BLaER1 (cell line): ENCODE data around the gene TSGA10.
"Not testable (repeated sequence)": the region's sequence is repeated elsewhere in the genome, so short reads cannot be mapped to it uniquely, and the experiment has no call there.

Experiments
- H3K27ac ChIP-seq: shearing (Covaris generic); formaldehyde crosslinking; 2 replicates; pipeline ENCODE4 v1.8.1; 2022
- H3K27me3 ChIP-seq: shearing (Covaris generic); formaldehyde crosslinking; 2 replicates; pipeline ENCODE4 v1.8.1; 2022
- H3K36me3 ChIP-seq: shearing (Covaris generic); formaldehyde crosslinking; 2 replicates; pipeline ENCODE4 v1.8.1; 2022
- H3K4me1 ChIP-seq: shearing (Covaris generic); formaldehyde crosslinking; 2 replicates; pipeline ENCODE4 v1.8.1; 2022
- H3K4me2 ChIP-seq: shearing (Covaris generic); formaldehyde crosslinking; 2 replicates; pipeline ENCODE4 v1.8.1; 2022
- H3K4me3 ChIP-seq: shearing (Covaris generic); formaldehyde crosslinking; 2 replicates; pipeline ENCODE4 v1.8.1; 2022
- H3K9ac ChIP-seq: shearing (Covaris generic); formaldehyde crosslinking; 2 replicates; pipeline ENCODE4 v1.8.1; 2022
- H3K9me3 ChIP-seq: shearing (Covaris generic); formaldehyde crosslinking; 2 replicates; pipeline ENCODE4 v1.8.1; 2022
- H4K20me1 ChIP-seq: shearing (Covaris generic); formaldehyde crosslinking; 2 replicates; pipeline ENCODE4 v1.8.1; 2022
- Cebpa-rat ChIP-seq: shearing (Covaris generic); IDR thresholded peaks from 2 replicates; pipeline ENCODE4 v1.8.1; 2022

TSGA10 gene

DNA sequence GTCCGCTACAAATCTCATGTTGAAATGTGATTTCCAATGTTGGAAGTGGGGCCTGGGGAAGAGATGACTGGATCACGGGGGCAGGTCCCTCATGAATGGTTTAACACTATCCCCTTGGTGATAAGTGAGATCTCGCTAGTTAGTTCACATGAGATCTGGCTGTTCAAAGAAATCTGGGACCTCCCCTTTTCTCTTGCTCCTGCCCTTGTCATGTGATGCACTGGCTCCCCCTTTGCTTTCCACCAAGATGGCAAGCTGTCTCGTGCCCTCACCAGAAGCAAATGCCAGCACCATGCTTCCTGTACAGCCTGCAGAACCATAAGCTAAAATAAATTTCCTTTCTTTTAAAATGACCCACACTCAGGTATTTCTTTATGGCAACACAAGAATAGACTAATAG is 70.5 kb downstream of the TSGA10 start:
- no peak for TF ChIP-seq Cebpa-rat
- H3K27me3 ChIP-seq, result no peaks in the 10 kb centered on the region
- H3K9ac ChIP-seq, result no peak overlapping the region
- peaks cover 27% of the 10 kb centered on the region for H3K4me1 ChIP-seq
- no peak overlapping the region for H3K27ac ChIP-seq
- no peaks in the 10 kb centered on the region for H4K20me1 ChIP-seq
- H3K4me3 ChIP-seq, result no peak overlapping the region
- peaks cover 6% of the 10 kb centered on the region for H3K9me3 ChIP-seq
- H3K36me3 ChIP-seq, result no peaks in the 10 kb centered on the region
- H3K4me2 ChIP-seq, result no peak overlapping the region

DNA sequence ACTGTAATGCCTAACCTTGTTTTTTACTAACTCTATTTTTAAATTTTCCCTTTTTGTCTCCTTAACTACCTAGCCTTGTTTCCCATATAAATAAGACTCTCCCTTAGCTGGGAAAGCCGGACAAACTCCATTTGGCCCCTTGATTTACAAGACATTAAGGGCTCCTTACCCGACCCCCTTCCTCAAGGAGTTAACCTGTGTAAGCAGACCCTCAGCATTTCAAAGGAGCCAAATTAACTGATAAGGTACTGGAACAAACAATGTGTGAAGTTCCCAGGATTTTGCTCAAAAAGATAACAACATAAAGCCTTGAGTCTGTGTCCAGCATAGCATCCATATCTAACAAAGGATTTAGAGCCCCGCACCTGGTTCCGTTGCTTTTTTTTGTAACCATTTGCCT is 72.9 kb downstream of the TSGA10 start:
- no peak overlapping the region for H3K9ac ChIP-seq
- H3K4me3 ChIP-seq, result no peak overlapping the region
- no peak overlapping the region for H3K27ac ChIP-seq
- no peaks in the 10 kb centered on the region for H4K20me1 ChIP-seq
- no peak for TF ChIP-seq Cebpa-rat
- no peak overlapping the region for H3K4me2 ChIP-seq
- H3K36me3 ChIP-seq, result no peaks in the 10 kb centered on the region
- H3K27me3 ChIP-seq, result no peaks in the 10 kb centered on the region
- peaks cover 3% of the 10 kb centered on the region for H3K4me1 ChIP-seq
- H3K9me3 ChIP-seq, result no peaks in the 10 kb centered on the region

DNA sequence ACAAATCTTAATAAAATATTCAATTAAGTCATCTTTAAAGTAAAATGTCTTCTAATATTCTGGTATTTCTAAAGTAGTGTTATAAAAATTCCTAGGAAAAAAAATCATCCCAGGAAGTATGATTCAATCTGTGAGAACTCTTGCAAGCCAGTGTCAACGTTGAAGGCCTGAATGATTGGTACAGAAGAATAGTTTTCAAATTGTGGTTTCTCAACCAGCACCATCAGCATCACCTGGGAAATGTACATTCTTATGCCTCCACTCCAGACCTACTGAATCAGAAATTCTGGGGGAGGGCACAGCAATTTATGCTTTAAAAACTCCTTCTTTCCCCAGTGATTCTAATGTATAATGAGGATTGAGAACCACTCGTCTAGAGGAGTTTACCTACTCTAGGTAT is 75.5 kb downstream of the TSGA10 start:
- Histone ChIP-seq H3K27me3 (no peaks in the 10 kb centered on the region), H3K27ac (no peak overlapping the region), H3K36me3 (no peaks in the 10 kb centered on the region), H3K9me3 (no peaks in the 10 kb centered on the region), H3K4me3 (no peak overlapping the region), H3K4me1 (no peaks in the 10 kb centered on the region), H3K4me2 (no peak overlapping the region), H3K9ac (no peak overlapping the region), H4K20me1 (no peaks in the 10 kb centered on the region)
- TF ChIP-seq Cebpa-rat, result no peak

DNA sequence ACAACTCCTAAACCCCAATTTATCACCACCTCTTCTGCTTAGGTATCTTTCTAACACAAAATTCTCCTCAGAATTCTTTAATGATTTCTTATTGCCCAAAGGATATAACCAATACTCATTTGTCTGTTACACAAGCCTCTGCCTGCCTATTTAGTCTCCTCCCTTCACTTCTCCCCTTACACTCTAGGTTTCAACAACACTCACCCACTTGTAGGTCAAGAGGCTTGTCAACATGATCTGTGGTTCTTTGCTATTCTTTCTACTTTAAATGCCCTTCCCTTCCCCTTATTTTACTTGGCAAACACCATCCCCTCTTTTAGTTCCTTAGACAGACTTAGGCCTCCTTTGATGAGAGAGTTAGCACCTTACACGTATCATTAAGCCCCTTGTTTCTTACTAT is 82.2 kb downstream of the TSGA10 start:
- Histone ChIP-seq H3K27me3 (no peaks in the 10 kb centered on the region), H3K36me3 (no peaks in the 10 kb centered on the region), H3K4me3 (no peak overlapping the region), H4K20me1 (no peaks in the 10 kb centered on the region), H3K4me1 (peaks cover 7% of the 10 kb centered on the region), H3K4me2 (no peak overlapping the region), H3K9me3 (no peaks in the 10 kb centered on the region), H3K27ac (no peak overlapping the region), H3K9ac (no peak overlapping the region)
- no peak for TF ChIP-seq Cebpa-rat

DNA sequence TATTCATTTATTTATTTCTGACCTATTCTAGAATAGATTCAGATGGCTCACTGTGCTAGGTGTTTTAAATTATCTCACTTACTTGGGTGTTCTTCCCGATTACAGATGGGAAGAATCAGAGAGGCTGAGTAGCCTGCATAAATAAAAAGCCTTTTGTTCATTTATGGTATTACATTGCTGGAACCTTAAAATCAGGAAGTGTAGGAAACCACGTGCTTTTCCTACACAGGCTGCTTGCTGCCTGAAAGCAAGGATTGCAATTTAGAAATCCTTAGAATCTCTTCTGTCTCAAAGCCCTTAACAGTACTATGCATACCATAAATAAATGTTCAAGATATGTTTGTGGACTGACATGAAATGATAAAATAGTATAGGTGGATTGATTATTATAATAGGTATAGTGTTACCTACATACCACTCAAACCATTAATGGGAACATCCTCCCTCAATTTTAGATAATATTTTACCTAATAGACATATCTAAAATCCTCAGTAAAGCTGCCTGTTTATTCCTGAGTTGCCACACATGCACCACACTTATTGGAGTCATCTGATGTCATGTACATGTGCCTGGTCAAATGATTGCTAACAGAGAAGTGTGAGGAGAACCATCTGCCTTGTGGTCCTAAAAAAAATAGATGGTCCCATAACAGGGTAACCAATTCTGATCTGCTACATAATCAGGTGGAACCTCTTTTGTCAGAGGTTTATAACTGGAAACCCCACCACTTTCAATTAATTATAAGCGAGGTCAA is 86.7 kb downstream of the TSGA10 start:
- Histone ChIP-seq H4K20me1 (no peaks in the 10 kb centered on the region), H3K9me3 (no peaks in the 10 kb centered on the region), H3K4me2 (peak overlapping the region; percentile 6; the same call in 1 of the 2 replicates), H3K27me3 (no peaks in the 10 kb centered on the region), H3K27ac (no peak overlapping the region), H3K4me3 (no peak overlapping the region), H3K4me1 (peaks cover 25% of the 10 kb centered on the region), H3K9ac (no peak overlapping the region), H3K36me3 (no peaks in the 10 kb centered on the region)
- TF ChIP-seq Cebpa-rat, result no peak

DNA sequence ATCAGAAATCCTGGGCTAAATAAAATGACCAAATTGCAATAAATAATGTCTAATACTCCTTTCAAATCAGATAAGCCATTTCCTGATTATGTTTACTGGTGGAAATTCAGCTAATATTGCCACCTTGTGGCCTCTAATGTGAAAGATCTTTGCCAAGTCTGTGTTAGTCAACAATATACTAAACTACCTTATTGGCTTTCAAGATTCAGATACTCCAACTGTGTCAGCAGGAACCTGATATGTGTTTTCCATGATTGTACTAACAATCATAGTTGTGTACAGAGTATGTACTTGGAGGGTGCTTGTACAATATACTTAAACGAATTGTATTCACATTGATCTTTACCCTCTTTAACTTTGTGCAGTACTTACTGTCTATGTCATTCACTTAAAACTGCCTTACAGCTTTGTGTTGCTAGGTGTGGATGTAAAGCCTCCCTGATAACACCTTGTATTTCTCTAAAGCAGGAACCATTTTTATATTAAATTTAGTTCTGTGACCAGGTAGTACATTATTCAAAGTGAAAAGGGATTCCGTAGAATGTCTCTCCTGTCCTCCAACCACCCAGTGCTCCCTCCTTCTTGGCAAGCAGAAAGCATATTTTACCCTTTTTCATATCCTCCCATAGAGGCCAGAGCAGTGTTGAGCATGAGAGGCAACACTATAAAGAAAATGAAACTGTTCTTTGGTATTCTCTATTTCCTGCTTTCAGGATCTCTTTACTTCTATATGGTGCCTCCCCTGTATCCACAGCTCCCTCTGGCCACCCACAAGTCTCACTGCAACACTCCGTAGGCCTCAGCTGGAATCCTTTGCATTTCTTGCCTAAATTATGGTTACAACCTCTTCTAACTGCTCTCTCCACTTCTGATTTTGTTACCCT is 88.4 kb downstream of the TSGA10 start:
- Histone ChIP-seq H3K9me3 (no peaks in the 10 kb centered on the region), H3K4me2 (peak overlapping the region; percentile 82), H3K9ac (peak overlapping the region; percentile 48), H3K27ac (peak overlapping the region; percentile 65), H3K4me1 (peaks cover 25% of the 10 kb centered on the region), H3K36me3 (no peaks in the 10 kb centered on the region), H4K20me1 (no peaks in the 10 kb centered on the region), H3K27me3 (no peaks in the 10 kb centered on the region), H3K4me3 (peak overlapping the region; percentile 45; the same call in 1 of the 2 replicates)
- TF ChIP-seq Cebpa-rat, result no peak

DNA sequence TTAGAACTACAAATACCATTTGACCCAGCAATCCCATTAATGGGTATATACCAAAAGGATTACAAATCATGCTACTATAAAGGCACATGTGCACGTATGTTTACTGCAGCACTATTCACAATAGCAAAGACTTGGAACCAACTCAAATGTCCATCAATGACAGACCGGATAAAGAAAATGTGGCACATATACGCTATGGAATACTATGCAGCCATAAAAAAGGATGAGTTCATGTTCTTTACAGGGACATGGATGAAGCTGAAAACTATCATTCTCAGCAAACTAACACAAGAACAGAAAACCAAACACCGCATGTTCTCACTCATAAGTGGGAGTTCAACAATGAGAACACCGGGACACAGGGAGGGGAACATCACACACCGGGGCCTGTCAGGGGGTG is 105.6 kb downstream of the TSGA10 start:
- not testable (repeated sequence) for H3K36me3 ChIP-seq, H3K4me1 ChIP-seq, H3K27me3 ChIP-seq, H3K9ac ChIP-seq, H3K27ac ChIP-seq, H3K4me3 ChIP-seq, H3K4me2 ChIP-seq, H4K20me1 ChIP-seq
- H3K9me3 ChIP-seq, result peaks cover 16% of the 10 kb centered on the region

DNA sequence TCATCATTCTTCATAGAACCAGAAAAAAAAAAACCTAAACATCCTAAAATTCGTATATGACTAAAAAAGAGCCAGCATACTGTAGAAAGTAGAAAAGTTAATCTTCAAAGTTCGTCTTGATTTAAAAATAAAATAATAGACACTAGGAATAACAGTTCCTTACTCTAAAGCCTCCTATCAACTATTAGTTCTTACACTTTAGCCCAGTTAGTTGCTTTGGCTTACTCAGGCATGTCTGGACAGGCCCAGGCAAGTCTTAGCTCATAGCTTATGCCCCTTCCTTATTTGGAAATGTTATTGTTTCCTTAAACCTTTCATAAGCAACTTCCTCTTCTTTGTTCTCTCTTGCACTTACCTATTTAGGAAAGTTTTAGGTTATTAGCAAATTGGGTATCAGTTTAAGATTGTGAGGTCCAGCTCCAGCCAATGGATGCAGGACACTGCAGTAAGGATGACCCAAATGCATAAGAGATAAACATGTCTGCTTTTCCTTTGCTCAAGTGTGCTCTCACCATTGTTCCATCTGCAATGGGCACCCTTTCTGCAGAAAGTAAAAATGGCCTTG is 113.9 kb downstream of the TSGA10 start:
- not testable (repeated sequence) for H4K20me1 ChIP-seq, H3K36me3 ChIP-seq, H3K27me3 ChIP-seq, H3K4me2 ChIP-seq, H3K9ac ChIP-seq, H3K4me3 ChIP-seq
- H3K4me1 ChIP-seq, result peaks cover 13% of the 10 kb centered on the region; the same call in 1 of the 2 replicates
- peaks cover 19% of the 10 kb centered on the region; the same call in 1 of the 2 replicates for H3K9me3 ChIP-seq
- H3K27ac ChIP-seq, result peak overlapping the region; percentile 53

DNA sequence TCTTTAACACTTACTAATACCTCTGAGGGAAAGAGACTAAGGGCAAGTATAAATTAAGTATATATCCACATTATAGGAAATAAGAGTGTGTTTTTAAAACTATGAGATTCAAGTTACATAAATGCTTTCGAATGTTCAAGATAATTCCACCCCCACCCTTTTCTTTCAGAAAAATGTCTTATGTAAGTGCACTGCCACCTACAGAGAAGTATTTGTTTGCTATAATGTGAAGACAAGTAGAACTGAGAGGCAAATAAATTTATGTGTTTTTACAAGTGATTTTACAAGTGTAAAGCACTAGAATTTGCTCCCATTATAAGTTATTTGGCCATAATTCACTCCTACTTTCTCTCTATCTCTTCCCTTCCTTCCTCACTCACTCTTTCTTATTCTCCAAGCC is 118.8 kb downstream of the TSGA10 start:
- H3K27me3 ChIP-seq, result no peaks in the 10 kb centered on the region
- no peak overlapping the region for H3K4me2 ChIP-seq
- no peak overlapping the region for H3K27ac ChIP-seq
- H3K4me3 ChIP-seq, result no peak overlapping the region
- peaks cover 11% of the 10 kb centered on the region; the same call in 1 of the 2 replicates for H3K9me3 ChIP-seq
- no peaks in the 10 kb centered on the region for H3K36me3 ChIP-seq
- H3K4me1 ChIP-seq, result peaks cover 10% of the 10 kb centered on the region; the same call in 1 of the 2 replicates
- H4K20me1 ChIP-seq, result no peaks in the 10 kb centered on the region
- TF ChIP-seq Cebpa-rat, result no peak
- no peak overlapping the region for H3K9ac ChIP-seq

DNA sequence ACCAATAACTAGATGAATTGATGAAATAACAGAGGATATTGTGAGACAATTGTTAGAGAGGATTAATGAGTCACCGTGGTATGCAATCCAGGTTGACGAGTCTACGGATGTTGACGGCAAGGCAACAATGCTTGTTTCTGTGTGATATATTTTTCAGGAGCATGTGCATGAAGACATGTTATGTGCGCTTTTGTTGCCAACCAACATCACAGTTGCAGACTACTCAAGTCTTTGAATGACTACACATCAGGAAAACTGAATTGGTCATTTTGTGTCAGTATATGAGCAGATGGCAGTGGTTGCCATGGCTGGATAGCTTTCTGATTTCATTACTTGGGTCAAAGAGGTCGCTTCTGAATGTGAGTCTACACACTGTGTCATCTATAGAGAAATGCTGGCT is 122.0 kb downstream of the TSGA10 start:
- no peak for TF ChIP-seq Cebpa-rat
- no peaks in the 10 kb centered on the region for H3K9me3 ChIP-seq
- H3K9ac ChIP-seq, result no peak overlapping the region
- H3K27ac ChIP-seq, result no peak overlapping the region
- H3K36me3 ChIP-seq, result no peaks in the 10 kb centered on the region
- peaks cover 3% of the 10 kb centered on the region; the same call in 1 of the 2 replicates for H3K4me1 ChIP-seq
- no peak overlapping the region for H3K4me2 ChIP-seq
- H3K27me3 ChIP-seq, result no peaks in the 10 kb centered on the region
- no peak overlapping the region for H3K4me3 ChIP-seq
- H4K20me1 ChIP-seq, result no peaks in the 10 kb centered on the region
